Activated naive CD4-positive, alpha-beta T cell treated with anti-CD3 and anti-CD28 coated beads, Interleukin-2, amount 50 U/mL, for 24 hours (primary cell): ENCODE results near the gene STK25.
A peak's percentile ranks its signal among the peaks of the same experiment; 100 is the strongest.
"Not testable (repeated sequence)": the region's sequence is repeated elsewhere in the genome, so short reads cannot be mapped to it uniquely, and the experiment has no call there.

ENCODE experiments used
- H3K27ac Mint-ChIP-seq: one replicate; pipeline ENCODE4 v1.8.0; 2021; ENCODE audit warnings: mild to moderate bottlenecking, mixed read lengths
- H3K27me3 Mint-ChIP-seq: one replicate; pipeline ENCODE4 v1.8.0; 2021; ENCODE audit warnings: mixed read lengths
- H3K36me3 Mint-ChIP-seq: one replicate; pipeline ENCODE4 v1.8.0; 2021; ENCODE audit warnings: mixed read lengths
- H3K4me1 Mint-ChIP-seq: one replicate; pipeline ENCODE4 v1.8.0; 2021; ENCODE audit warnings: mixed read lengths
- H3K4me3 Mint-ChIP-seq: one replicate; pipeline ENCODE4 v1.8.0; 2021; ENCODE audit warnings: mild to moderate bottlenecking, mixed read lengths
- H3K9me3 Mint-ChIP-seq: one replicate; pipeline ENCODE4 v1.8.0; 2021; ENCODE audit warnings: mixed read lengths

The STK25 gene

GRCh38 chr2:241530571-241530970 lies 22.2 kb upstream of the STK25 start:
- Mint-ChIP-seq H3K27me3 (no peaks in the 10 kb centered on the region), H3K9me3 (no peaks in the 10 kb centered on the region), H3K4me3 (no peak overlapping the region), H3K36me3 (no peaks in the 10 kb centered on the region), H3K4me1 (no peaks in the 10 kb centered on the region), H3K27ac (no peak overlapping the region)

GRCh38 chr2:241525818-241526780 lies 17.7 kb upstream of the STK25 start:
- H3K36me3 Mint-ChIP-seq, H3K9me3 Mint-ChIP-seq, H3K27me3 Mint-ChIP-seq, H3K4me3 Mint-ChIP-seq, H3K27ac Mint-ChIP-seq, H3K4me1 Mint-ChIP-seq: not testable (repeated sequence)

- Mint-ChIP-seq H3K36me3 (no peaks in the 10 kb centered on the region), H3K27me3 (peaks cover 3% of the 10 kb centered on the region), H3K27ac (no peak overlapping the region)
Measured at GRCh38 chr2:241522477-241522876, 14.1 kb upstream of the STK25 start.

GRCh38 chr2:241519669-241520068 lies 11.3 kb upstream of the STK25 start:
- H3K4me3 Mint-ChIP-seq, result no peak overlapping the region
- H3K9me3 Mint-ChIP-seq, result no peaks in the 10 kb centered on the region
- no peak overlapping the region for H3K27ac Mint-ChIP-seq
- peaks cover 15% of the 10 kb centered on the region for H3K4me1 Mint-ChIP-seq
- no peaks in the 10 kb centered on the region for H3K36me3 Mint-ChIP-seq
- H3K27me3 Mint-ChIP-seq, result peaks cover 3% of the 10 kb centered on the region

More at GRCh38 chr2:241522477-241522876, 14.1 kb upstream of the STK25 start:
- no peaks in the 10 kb centered on the region for H3K9me3 Mint-ChIP-seq
- H3K4me1 Mint-ChIP-seq, result peaks cover 4% of the 10 kb centered on the region
- no peak overlapping the region for H3K4me3 Mint-ChIP-seq

GRCh38 chr2:241517297-241517696 lies 8.9 kb upstream of the STK25 start:
- Mint-ChIP-seq H3K9me3 (no peaks in the 10 kb centered on the region), H3K36me3 (no peaks in the 10 kb centered on the region), H3K27me3 (peaks cover 3% of the 10 kb centered on the region), H3K27ac (no peak overlapping the region), H3K4me1 (peaks cover 15% of the 10 kb centered on the region), H3K4me3 (no peak overlapping the region)

- no peaks in the 10 kb centered on the region for H3K36me3 Mint-ChIP-seq
- H3K27ac Mint-ChIP-seq, result no peak overlapping the region
- H3K4me1 Mint-ChIP-seq, result peaks cover 15% of the 10 kb centered on the region
- H3K4me3 Mint-ChIP-seq, result peak overlapping the region; percentile 39
- no peaks in the 10 kb centered on the region for H3K9me3 Mint-ChIP-seq
- peaks cover 3% of the 10 kb centered on the region for H3K27me3 Mint-ChIP-seq
Measured at GRCh38 chr2:241516520-241516965, 8.2 kb upstream of the STK25 start.

- Mint-ChIP-seq H3K27me3 (no peaks in the 10 kb centered on the region), H3K36me3 (no peaks in the 10 kb centered on the region), H3K4me1 (peaks cover 11% of the 10 kb centered on the region), H3K4me3 (peak overlapping the region; percentile 20), H3K27ac (peak overlapping the region; percentile 18), H3K9me3 (no peaks in the 10 kb centered on the region)
Measured at GRCh38 chr2:241514986-241515737, 6.8 kb upstream of the STK25 start.

GRCh38 chr2:241514553-241514952 lies 6.2 kb upstream of the STK25 start:
- Mint-ChIP-seq H3K27me3 (no peaks in the 10 kb centered on the region), H3K4me1 (peaks cover 13% of the 10 kb centered on the region), H3K9me3 (no peaks in the 10 kb centered on the region), H3K36me3 (no peaks in the 10 kb centered on the region), H3K4me3 (no peak overlapping the region), H3K27ac (no peak overlapping the region)

GRCh38 chr2:241511091-241511741 lies 2.8 kb upstream of the STK25 start:
- no peaks in the 10 kb centered on the region for H3K27me3 Mint-ChIP-seq
- H3K36me3 Mint-ChIP-seq, result no peaks in the 10 kb centered on the region
- peaks cover 20% of the 10 kb centered on the region for H3K4me1 Mint-ChIP-seq
- H3K27ac Mint-ChIP-seq, result no peak overlapping the region
- no peaks in the 10 kb centered on the region for H3K9me3 Mint-ChIP-seq
- peak overlapping the region; percentile 23 for H3K4me3 Mint-ChIP-seq

GRCh38 chr2:241509155-241509784 lies 886 bp upstream of the STK25 start:
- Mint-ChIP-seq H3K27me3 (no peaks in the 10 kb centered on the region), H3K27ac (peak overlapping the region; percentile 89), H3K9me3 (no peaks in the 10 kb centered on the region), H3K4me1 (peaks cover 23% of the 10 kb centered on the region), H3K4me3 (peak overlapping the region; percentile 88), H3K36me3 (no peaks in the 10 kb centered on the region)

- Mint-ChIP-seq H3K27me3 (no peaks in the 10 kb centered on the region), H3K36me3 (no peaks in the 10 kb centered on the region), H3K4me1 (peaks cover 23% of the 10 kb centered on the region), H3K4me3 (peak overlapping the region; percentile 86), H3K9me3 (no peaks in the 10 kb centered on the region), H3K27ac (no peak overlapping the region)
Measured at GRCh38 chr2:241507430-241508239, 749 bp downstream of the STK25 start.

- Mint-ChIP-seq H3K36me3 (no peaks in the 10 kb centered on the region), H3K4me1 (peaks cover 23% of the 10 kb centered on the region), H3K4me3 (peak overlapping the region; percentile 86), H3K27me3 (no peaks in the 10 kb centered on the region), H3K27ac (no peak overlapping the region), H3K9me3 (no peaks in the 10 kb centered on the region)
Measured at GRCh38 chr2:241506793-241507429, 1.5 kb downstream of the STK25 start.

- H3K36me3 Mint-ChIP-seq, H3K27ac Mint-ChIP-seq, H3K4me3 Mint-ChIP-seq, H3K9me3 Mint-ChIP-seq, H3K27me3 Mint-ChIP-seq: not testable (repeated sequence)
- H3K4me1 Mint-ChIP-seq, result peaks cover 23% of the 10 kb centered on the region
Measured at GRCh38 chr2:241506317-241506716, 2.1 kb downstream of the STK25 start.

- no peak overlapping the region for H3K4me3 Mint-ChIP-seq
- no peaks in the 10 kb centered on the region for H3K36me3 Mint-ChIP-seq
- no peaks in the 10 kb centered on the region for H3K9me3 Mint-ChIP-seq
- no peaks in the 10 kb centered on the region for H3K27me3 Mint-ChIP-seq
- no peak overlapping the region for H3K27ac Mint-ChIP-seq
- H3K4me1 Mint-ChIP-seq, result peaks cover 23% of the 10 kb centered on the region
Measured at GRCh38 chr2:241505781-241506201, 2.6 kb downstream of the STK25 start.
